CD8-positive, alpha-beta memory T cell (primary cell): ENCODE measurements around the gene ABCA1. TPM values are rescaled to one million over a fixed set of nuclear protein-coding genes. Genes with fewer than 3 reads are reported as not detected.
A peak's percentile ranks its signal among the peaks of the same experiment; 100 is the strongest.

Experiments used
- CTCF ChIA-PET: fragments of 350-600 bp; sonication (Branson Sonifier 250); formaldehyde crosslinking; loops from one replicate; lab custom pipeline; 2021; ENCODE audit warnings: antibody characterized with exemption; lab: Charles Lee
- POLR2A ChIA-PET: fragments of 350-600 bp; sonication (Branson Sonifier 250); formaldehyde crosslinking; loops from one replicate; lab custom pipeline; 2021; ENCODE audit warnings: antibody characterized with exemption; lab: Charles Lee
- DNase-seq, 5 donors: peaks; one replicate each; pipeline versions ENCODE4 v3.0.0 to v3.0.0-alpha.2; 2020 to 2022; ENCODE audit warnings: mixed read lengths in 1 of 5
- H3K27ac ChIP-seq: one replicate; pipeline ENCODE4 v1.7.0; 2013; ENCODE audit warnings: low read depth, mild to moderate bottlenecking, low read length, moderate library complexity
- H3K27me3 ChIP-seq: 2 replicates; pipeline ENCODE4 v1.7.0; 2013; ENCODE audit warnings: low read length, mild to moderate bottlenecking; ENCODE audit not compliant: insufficient read depth, poor library complexity, severe bottlenecking
- H3K36me3 ChIP-seq: 2 replicates; pipeline ENCODE4 v1.7.0; 2013; ENCODE audit warnings: mild to moderate bottlenecking, low read length, moderate library complexity; ENCODE audit not compliant: insufficient read depth
- H3K4me1 ChIP-seq: 2 replicates; pipeline ENCODE4 v1.7.0; 2013; ENCODE audit warnings: mild to moderate bottlenecking, low read length, moderate library complexity; ENCODE audit not compliant: insufficient read depth
- H3K4me3 ChIP-seq: 2 replicates; pipeline ENCODE4 v1.7.0; 2013; ENCODE audit warnings: mild to moderate bottlenecking, low read length
- H3K9me3 ChIP-seq: 2 replicates; pipeline ENCODE4 v1.7.0; 2013; ENCODE audit warnings: mild to moderate bottlenecking, low read length
- H3K27ac Mint-ChIP-seq, 8 donors: one replicate each; pipeline ENCODE4 v1.8.0; 2020 to 2021; ENCODE audit warnings: mixed read lengths in 8 of 8, mild to moderate bottlenecking in 6 of 8, inconsistent platforms in 3 of 8, moderate library complexity in 3 of 8
- H3K27me3 Mint-ChIP-seq, 2 donors: one replicate each; pipeline ENCODE4 v1.8.0; 2020 to 2021; ENCODE audit warnings: mixed read lengths in 2 of 2, mild to moderate bottlenecking in 1 of 2, moderate library complexity in 1 of 2
- H3K36me3 Mint-ChIP-seq, 3 donors: one replicate each; pipeline ENCODE4 v1.8.0; 2020 to 2021; ENCODE audit warnings: mixed read lengths in 3 of 3, inconsistent platforms in 1 of 3, mild to moderate bottlenecking in 1 of 3
- H3K4me1 Mint-ChIP-seq, 3 donors: one replicate each; pipeline ENCODE4 v1.8.0; 2020 to 2021; ENCODE audit warnings: mixed read lengths in 3 of 3, inconsistent platforms in 1 of 3, mild to moderate bottlenecking in 1 of 3
- H3K4me3 Mint-ChIP-seq, 7 donors: one replicate each; pipeline ENCODE4 v1.8.0; 2020 to 2021; ENCODE audit warnings: mixed read lengths in 7 of 7, mild to moderate bottlenecking in 6 of 7, moderate library complexity in 4 of 7, inconsistent platforms in 2 of 7
- H3K9me3 Mint-ChIP-seq, 5 donors: one replicate each; pipeline ENCODE4 v1.8.0; 2020 to 2022; ENCODE audit warnings: mixed read lengths in 5 of 5, mild to moderate bottlenecking in 3 of 5, moderate library complexity in 2 of 5, inconsistent platforms in 1 of 5
- polyA plus RNA-seq: library from polyadenylated mRNA; unstranded; fragments of 300-500 nt; fragmentation: Illumina TruSeq; gene quantifications from one replicate; pipeline ENCODE4 v1.2.3, GENCODE V29; 2021
- total RNA-seq, 2 experiments: library from RNA; stranded (reverse); gene quantifications; one replicate each; pipeline ENCODE4 v1.2.3, GENCODE V29; 2021

ABCA1 gene
- total and polyA plus RNA-seq, 3 experiments from 2014 or later: 0.83 to 0.89 TPM; not detected in 1

GRCh38 chr9:104970271-104970987 is 42.5 kb upstream of the ABCA1 start:
- Mint-ChIP-seq H3K9me3 (peaks cover 0 to 2% (median 0%) of the 10 kb centered on the region in 5 donors), H3K27ac (no peak overlapping the region), H3K4me1 (peaks cover 12 to 17% (median 12%) of the 10 kb centered on the region in 3 donors), H3K27me3 (peaks cover 13 to 26% of the 10 kb centered on the region in 2 donors), H3K4me3 (no peak overlapping the region), H3K36me3 (peaks cover 0 to 2% (median 0%) of the 10 kb centered on the region in 3 donors)
- no peak overlapping the region for H3K27ac ChIP-seq
- no peaks in the 10 kb centered on the region for H3K36me3 ChIP-seq
- no peak for DNase-seq
- H3K27me3 ChIP-seq: no peaks in the 10 kb centered on the region
- no peaks in the 10 kb centered on the region for H3K9me3 ChIP-seq
- no peak overlapping the region for H3K4me3 ChIP-seq
- peaks cover 15% of the 10 kb centered on the region for H3K4me1 ChIP-seq
- CTCF ChIA-PET: no interaction called here
- POLR2A ChIA-PET: no interaction called here

- ChIA-PET POLR2A (no interaction called here), CTCF (no interaction called here)
- H3K36me3 Mint-ChIP-seq: no peaks in the 10 kb centered on the region
- Histone ChIP-seq H3K9me3 (no peaks in the 10 kb centered on the region), H3K27me3 (no peaks in the 10 kb centered on the region), H3K36me3 (no peaks in the 10 kb centered on the region), H3K4me3 (no peak overlapping the region), H3K4me1 (peaks cover 15% of the 10 kb centered on the region), H3K27ac (no peak overlapping the region)
- peaks cover 13 to 26% of the 10 kb centered on the region in 2 donors for H3K27me3 Mint-ChIP-seq
- H3K27ac Mint-ChIP-seq: peak overlapping the region in 2 of 8 donors; percentile 72 to 99
- peaks cover 12 to 13% (median 12%) of the 10 kb centered on the region in 3 donors for H3K4me1 Mint-ChIP-seq
- DNase-seq: no peak
- H3K9me3 Mint-ChIP-seq: peaks cover 0 to 2% (median 0%) of the 10 kb centered on the region in 5 donors
- H3K4me3 Mint-ChIP-seq: peak overlapping the region; percentile 64 to 97 (median 89)
Observed at GRCh38 chr9:104969116-104969515, 41.2 kb upstream of the ABCA1 start.

GRCh38 chr9:104968025-104968982 is 40.3 kb upstream of the ABCA1 start:
- POLR2A ChIA-PET: interaction anchor here (0.9 to 1.0 kb wide), 2 partner anchors 23 to 874 kb away, joined by 3 to 11 read pairs; partner anchors contain the start of gene SMC2
- CTCF ChIA-PET: interaction anchor here (0.6 to 1.1 kb wide), 2 partner anchors 41 to 51 kb away, joined by 3 read pairs; no protein-coding TSS in a partner anchor

GRCh38 chr9:104963076-104963475 is 35.1 kb upstream of the ABCA1 start:
- ChIA-PET CTCF (no interaction called here), POLR2A (no interaction called here)
- H3K36me3 ChIP-seq: no peaks in the 10 kb centered on the region
- Mint-ChIP-seq H3K4me3 (no peak overlapping the region), H3K27ac (no peak overlapping the region), H3K27me3 (peaks cover 12 to 30% of the 10 kb centered on the region in 2 donors), H3K36me3 (no peaks in the 10 kb centered on the region), H3K4me1 (peaks cover 11 to 27% (median 17%) of the 10 kb centered on the region in 3 donors), H3K9me3 (peaks cover 0 to 2% (median 0%) of the 10 kb centered on the region in 5 donors)
- no peaks in the 10 kb centered on the region for H3K9me3 ChIP-seq
- H3K27ac ChIP-seq: no peak overlapping the region
- peaks cover 15% of the 10 kb centered on the region for H3K4me1 ChIP-seq
- no peak overlapping the region for H3K4me3 ChIP-seq
- no peak for DNase-seq
- H3K27me3 ChIP-seq: no peaks in the 10 kb centered on the region

More at GRCh38 chr9:104968025-104968982, 40.3 kb upstream of the ABCA1 start:
- Mint-ChIP-seq H3K9me3 (peaks cover 0 to 2% (median 0%) of the 10 kb centered on the region in 5 donors), H3K27ac (peak overlapping the region in 7 of 8 donors; percentile 47 to 99 (median 91)), H3K4me3 (peak overlapping the region; percentile 81 to 97 (median 91)), H3K4me1 (peaks cover 11 to 12% (median 12%) of the 10 kb centered on the region in 3 donors), H3K27me3 (peaks cover 13 to 25% of the 10 kb centered on the region in 2 donors), H3K36me3 (no peaks in the 10 kb centered on the region)
- H3K27ac ChIP-seq: no peak overlapping the region
- no peaks in the 10 kb centered on the region for H3K9me3 ChIP-seq
- peak; percentile 79 to 92 (median 84) for DNase-seq
- no peaks in the 10 kb centered on the region for H3K36me3 ChIP-seq
- H3K27me3 ChIP-seq: no peaks in the 10 kb centered on the region
- peak overlapping the region; percentile 57 for H3K4me3 ChIP-seq
- H3K4me1 ChIP-seq: peaks cover 15% of the 10 kb centered on the region

GRCh38 chr9:104961701-104962359 is 33.9 kb upstream of the ABCA1 start:
- ChIA-PET POLR2A (no interaction called here), CTCF (no interaction called here)
- Mint-ChIP-seq H3K9me3 (peaks cover 0 to 2% (median 0%) of the 10 kb centered on the region in 5 donors), H3K4me1 (peaks cover 7 to 24% (median 14%) of the 10 kb centered on the region in 3 donors), H3K27ac (no peak overlapping the region), H3K4me3 (no peak overlapping the region), H3K27me3 (peaks cover 13 to 30% of the 10 kb centered on the region in 2 donors), H3K36me3 (no peaks in the 10 kb centered on the region)
- Histone ChIP-seq H3K4me3 (no peak overlapping the region), H3K36me3 (no peaks in the 10 kb centered on the region), H3K9me3 (no peaks in the 10 kb centered on the region), H3K27me3 (no peaks in the 10 kb centered on the region), H3K4me1 (peaks cover 9% of the 10 kb centered on the region), H3K27ac (no peak overlapping the region)
- no peak for DNase-seq

- Mint-ChIP-seq H3K27me3 (peaks cover 10 to 30% of the 10 kb centered on the region in 2 donors), H3K9me3 (peaks cover 0 to 2% (median 0%) of the 10 kb centered on the region in 5 donors), H3K36me3 (no peaks in the 10 kb centered on the region), H3K4me3 (no peak overlapping the region), H3K27ac (peak overlapping the region in 1 of 8 donors; percentile 56), H3K4me1 (peaks cover 7 to 24% (median 14%) of the 10 kb centered on the region in 3 donors)
- Histone ChIP-seq H3K9me3 (no peaks in the 10 kb centered on the region), H3K27me3 (no peaks in the 10 kb centered on the region), H3K4me1 (peaks cover 9% of the 10 kb centered on the region), H3K27ac (no peak overlapping the region), H3K36me3 (no peaks in the 10 kb centered on the region), H3K4me3 (no peak overlapping the region)
- ChIA-PET CTCF (no interaction called here), POLR2A (no interaction called here)
- peak; percentile 7 to 55 (median 19) for DNase-seq
Observed at GRCh38 chr9:104961238-104961637, 33.3 kb upstream of the ABCA1 start.

- Histone ChIP-seq H3K9me3 (no peaks in the 10 kb centered on the region), H3K36me3 (no peaks in the 10 kb centered on the region), H3K4me1 (peaks cover 9% of the 10 kb centered on the region), H3K4me3 (no peak overlapping the region), H3K27me3 (no peaks in the 10 kb centered on the region), H3K27ac (no peak overlapping the region)
- H3K4me1 Mint-ChIP-seq: peaks cover 7 to 24% (median 14%) of the 10 kb centered on the region in 3 donors
- peaks cover 10 to 30% of the 10 kb centered on the region in 2 donors for H3K27me3 Mint-ChIP-seq
- H3K36me3 Mint-ChIP-seq: no peaks in the 10 kb centered on the region
- no peak overlapping the region for H3K4me3 Mint-ChIP-seq
- no peak for DNase-seq
- peak overlapping the region in 1 of 8 donors; percentile 57 for H3K27ac Mint-ChIP-seq
- ChIA-PET POLR2A (no interaction called here), CTCF (no interaction called here)
- peaks cover 0 to 2% (median 0%) of the 10 kb centered on the region in 5 donors for H3K9me3 Mint-ChIP-seq
Observed at GRCh38 chr9:104960662-104961061, 32.7 kb upstream of the ABCA1 start.
